ENCODE measurements around the gene TGDS. TPM values are rescaled to one million over a fixed set of nuclear protein-coding genes. Genes with fewer than 3 reads are reported as not detected.

Gene TGDS
- total and polyA plus RNA-seq, 4 experiments from 2014 or later, result 15.9 to 16.8 (median 16.3) TPM

DNA sequence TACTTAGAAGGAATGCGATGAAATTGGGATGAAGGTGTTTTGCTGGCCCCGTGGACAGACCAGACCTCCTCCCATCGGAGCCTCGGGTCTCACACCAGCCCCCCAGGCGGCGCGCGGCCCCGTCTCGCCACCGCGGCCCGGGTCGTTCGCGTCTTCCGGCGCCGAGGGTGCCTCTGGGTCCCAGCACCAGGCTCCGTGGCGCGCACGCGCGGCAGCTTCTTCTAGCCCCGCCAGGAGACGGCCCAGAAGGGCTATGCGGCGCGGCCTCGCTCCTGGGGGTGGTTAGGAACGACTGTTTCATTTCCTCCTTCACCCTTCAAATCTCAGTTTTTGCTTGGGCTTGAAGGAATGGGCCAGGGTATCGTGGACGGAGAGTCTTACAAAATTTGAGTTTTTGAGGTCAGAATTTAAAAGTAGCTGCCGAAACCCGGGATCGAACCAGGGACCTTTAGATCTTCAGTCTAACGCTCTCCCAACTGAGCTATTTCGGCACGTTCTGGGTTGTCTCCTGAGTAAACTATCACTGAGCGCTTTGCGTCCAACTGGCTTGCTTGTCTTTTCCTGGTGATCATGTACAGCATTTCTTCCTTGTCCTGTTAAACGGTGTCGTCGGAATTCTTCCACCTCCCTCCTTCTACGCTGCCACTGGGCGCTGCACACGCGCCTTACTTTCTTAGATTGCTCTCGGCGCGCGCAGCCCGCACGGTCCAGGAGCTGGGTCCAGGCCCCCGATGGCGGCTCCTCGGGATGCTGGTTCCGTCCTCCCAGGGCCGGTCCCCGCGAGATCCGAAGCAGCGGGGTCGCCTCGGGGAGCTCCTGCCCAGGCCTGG is 46.5 kb downstream of the TGDS start:
- H3K27ac Mint-ChIP-seq, result peak overlapping the region; percentile 94 to 100 (median 96)

DNA sequence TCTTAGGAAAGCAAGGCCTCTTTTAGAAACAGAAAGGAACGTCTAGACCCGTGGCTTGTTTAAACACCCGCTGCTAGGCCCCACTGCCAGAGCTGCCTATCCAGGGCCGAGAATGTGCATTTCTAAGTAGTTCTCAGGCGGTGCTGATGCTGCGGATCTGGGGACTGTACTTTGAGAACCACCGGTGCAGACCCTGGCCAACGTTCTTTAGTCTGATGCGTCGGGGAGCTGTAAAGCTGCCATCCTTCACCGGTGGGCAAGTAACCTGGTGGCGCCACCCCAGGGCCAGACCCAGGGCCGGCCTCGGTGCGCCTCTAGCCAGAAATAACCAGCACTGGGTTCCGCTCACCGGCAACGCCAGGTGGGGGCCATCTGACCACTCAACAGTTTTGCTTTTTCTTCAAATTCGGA is 47.1 kb downstream of the TGDS start:
- POLR2A ChIA-PET (ENCODE audit: partially characterized antibody), result interaction anchor here (1.0 to 4.0 kb wide), 13 partner anchors 13 to 1128 kb away, joined by 3 to 96 read pairs (median 5); partner anchors contain the start of genes DNAJC3, GPR180 and TGDS
- H3K36me3 ChIP-seq (ENCODE audit: insufficient read depth, low read length), result no peaks in the 10 kb centered on the region
- H3K4me3 ChIP-seq (ENCODE audit: low read length in 2 of 2), result peak overlapping the region; percentile 63 to 98
- peaks cover 15% of the 10 kb centered on the region for H3K4me1 ChIP-seq (ENCODE audit: insufficient read depth, low read length)
- H3K36me3 Mint-ChIP-seq, result peaks cover 4 to 9% of the 10 kb centered on the region in 2 donors
- peaks cover 0 to 8% (median under 1%) of the 10 kb centered on the region in 8 donors for H3K9me3 Mint-ChIP-seq
- H3K4me3 Mint-ChIP-seq, result peak overlapping the region; percentile 88 to 95 (median 93)
- intact Hi-C loops (cut with micrococcal nuclease), result loop anchor here (1.0 to 2.0 kb wide), 5 partner anchors 42 to 1128 kb away; partner anchors contain the start of genes DNAJC3, GPR180 and TGDS
- H3K27me3 ChIP-seq (ENCODE audit: insufficient read depth, low read length), result no peaks in the 10 kb centered on the region
- peaks cover 11 to 32% (median 17%) of the 10 kb centered on the region in 4 donors for H3K4me1 Mint-ChIP-seq
- DNase-seq, result peak in 1 of 5 donors; percentile 56
- peaks cover 2 to 5% of the 10 kb centered on the region in 2 donors for H3K27me3 Mint-ChIP-seq
- no peaks in the 10 kb centered on the region for H3K9me3 ChIP-seq (ENCODE audit: control insufficient read depth in 1 of 2, low read length in 2 of 2)
- peak overlapping the region; percentile 94 to 100 (median 95) for H3K27ac Mint-ChIP-seq
- CTCF ChIA-PET (ENCODE audit: partially characterized antibody), result interaction anchor here (0.9 to 4.4 kb wide), 11 partner anchors 10 to 640 kb away, joined by 3 to 26 read pairs (median 5); partner anchors contain the start of gene TGDS
- H3K27ac ChIP-seq (ENCODE audit: low read depth, low read length), result peak overlapping the region; percentile 87

More for the DNA sequence above, 46.5 kb downstream of the TGDS start:
- Histone ChIP-seq H3K4me1 (ENCODE audit: insufficient read depth, low read length) (peaks cover 15% of the 10 kb centered on the region), H3K4me3 (ENCODE audit: low read length in 2 of 2) (peak overlapping the region; percentile 63 to 98), H3K27ac (ENCODE audit: low read depth, low read length) (peak overlapping the region; percentile 87), H3K36me3 (ENCODE audit: insufficient read depth, low read length) (no peaks in the 10 kb centered on the region), H3K9me3 (ENCODE audit: control insufficient read depth in 1 of 2, low read length in 2 of 2) (no peaks in the 10 kb centered on the region), H3K27me3 (ENCODE audit: insufficient read depth, low read length) (no peaks in the 10 kb centered on the region)
- peaks cover 0 to 8% (median under 1%) of the 10 kb centered on the region in 8 donors for H3K9me3 Mint-ChIP-seq
- peaks cover 4 to 7% of the 10 kb centered on the region in 2 donors for H3K36me3 Mint-ChIP-seq
- intact Hi-C loops (cut with micrococcal nuclease), result loop anchor here (1.0 to 2.0 kb wide), 5 partner anchors 43 to 1127 kb away; partner anchors contain the start of genes DNAJC3, GPR180 and TGDS
- POLR2A ChIA-PET (ENCODE audit: partially characterized antibody), result interaction anchor here (0.6 to 4.0 kb wide), 17 partner anchors 12 to 1127 kb away, joined by 3 to 96 read pairs (median 4); partner anchors contain the start of genes DNAJC3, GPR180 and TGDS
- DNase-seq, result peak; percentile 92 to 94 (median 93)
- CTCF ChIA-PET (ENCODE audit: partially characterized antibody), result interaction anchor here (0.9 to 4.4 kb wide), 11 partner anchors 11 to 639 kb away, joined by 3 to 26 read pairs (median 5); partner anchors contain the start of gene TGDS
- H3K4me3 Mint-ChIP-seq, result peak overlapping the region; percentile 88 to 95 (median 93)
- H3K4me1 Mint-ChIP-seq, result peaks cover 11 to 26% (median 17%) of the 10 kb centered on the region in 4 donors
- H3K27me3 Mint-ChIP-seq, result peaks cover 2 to 5% of the 10 kb centered on the region in 2 donors

DNA sequence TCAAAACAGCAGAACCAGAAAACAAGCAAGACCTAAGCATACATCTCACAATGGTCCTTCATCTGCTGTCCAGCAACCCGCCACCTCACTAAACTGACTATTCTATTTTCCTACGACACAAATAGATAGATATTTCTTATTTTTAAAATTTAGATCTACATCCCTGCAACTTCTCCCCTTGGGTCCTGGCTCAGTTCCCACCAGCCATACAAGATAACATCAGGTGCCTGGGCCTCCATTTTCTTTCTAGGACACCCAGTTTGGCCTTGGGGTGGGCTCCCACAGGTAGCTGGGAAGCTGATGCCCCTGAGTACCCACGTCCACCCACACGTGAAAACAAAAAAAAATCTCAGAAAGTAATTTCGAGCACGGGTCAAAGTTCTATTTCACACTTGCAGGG is 47.6 kb downstream of the TGDS start:
- peak overlapping the region; percentile 63 to 98 for H3K4me3 ChIP-seq (ENCODE audit: low read length in 2 of 2)
- H3K4me1 ChIP-seq (ENCODE audit: insufficient read depth, low read length), result peaks cover 15% of the 10 kb centered on the region
- H3K9me3 ChIP-seq (ENCODE audit: control insufficient read depth in 1 of 2, low read length in 2 of 2), result no peaks in the 10 kb centered on the region
- H3K27ac ChIP-seq (ENCODE audit: low read depth, low read length), result peak overlapping the region; percentile 87
- H3K4me3 Mint-ChIP-seq, result peak overlapping the region; percentile 88 to 95 (median 93)
- H3K9me3 Mint-ChIP-seq, result peaks cover 0 to 8% (median under 1%) of the 10 kb centered on the region in 8 donors
- H3K36me3 ChIP-seq (ENCODE audit: insufficient read depth, low read length), result no peaks in the 10 kb centered on the region
- POLR2A ChIA-PET (ENCODE audit: partially characterized antibody), result interaction anchor here (1.7 to 4.0 kb wide), 6 partner anchors 13 to 53 kb away, joined by 5 to 96 read pairs (median 10); partner anchors contain the start of genes GPR180 and TGDS
- H3K36me3 Mint-ChIP-seq, result peaks cover 4 to 9% of the 10 kb centered on the region in 2 donors
- DNase-seq, result no peak
- no peaks in the 10 kb centered on the region for H3K27me3 ChIP-seq (ENCODE audit: insufficient read depth, low read length)
- CTCF ChIA-PET (ENCODE audit: partially characterized antibody), result interaction anchor here (0.6 to 4.4 kb wide), 10 partner anchors 9 to 1113 kb away, joined by 3 to 26 read pairs (median 4); partner anchors contain the start of genes GPR180 and TGDS
- peaks cover 11 to 34% (median 17%) of the 10 kb centered on the region in 4 donors for H3K4me1 Mint-ChIP-seq
- H3K27ac Mint-ChIP-seq, result peak overlapping the region; percentile 94 to 100 (median 95)
- H3K27me3 Mint-ChIP-seq, result peaks cover 2 to 5% of the 10 kb centered on the region in 2 donors
- intact Hi-C loops (cut with micrococcal nuclease), result loop anchor here (2.0 kb wide), 2 partner anchors 42 to 1128 kb away; partner anchors contain the start of gene DNAJC3

GRCh38 chr13:94546061-94546839 is 49.7 kb downstream of the TGDS start:
- no peak for DNase-seq
- ChIA-PET CTCF (ENCODE audit: partially characterized antibody) (no interaction called here), POLR2A (ENCODE audit: partially characterized antibody) (no interaction called here)
- H3K9me3 Mint-ChIP-seq, result peaks cover 0 to 8% (median under 1%) of the 10 kb centered on the region in 8 donors
- intact Hi-C loops (cut with micrococcal nuclease), result no loop called here
- H3K36me3 ChIP-seq (ENCODE audit: insufficient read depth, low read length), result no peaks in the 10 kb centered on the region
- no peak overlapping the region for H3K27ac ChIP-seq (ENCODE audit: low read depth, low read length)
- peaks cover 4 to 9% of the 10 kb centered on the region in 2 donors for H3K36me3 Mint-ChIP-seq
- peaks cover 2 to 5% of the 10 kb centered on the region in 2 donors for H3K27me3 Mint-ChIP-seq
- peaks cover 15% of the 10 kb centered on the region for H3K4me1 ChIP-seq (ENCODE audit: insufficient read depth, low read length)
- no peaks in the 10 kb centered on the region for H3K27me3 ChIP-seq (ENCODE audit: insufficient read depth, low read length)
- H3K9me3 ChIP-seq (ENCODE audit: control insufficient read depth in 1 of 2, low read length in 2 of 2), result no peaks in the 10 kb centered on the region
- no peak overlapping the region for H3K4me3 ChIP-seq (ENCODE audit: low read length in 2 of 2)
- H3K4me1 Mint-ChIP-seq, result peaks cover 14 to 40% (median 18%) of the 10 kb centered on the region in 4 donors
- H3K4me3 Mint-ChIP-seq, result no peak overlapping the region
- H3K27ac Mint-ChIP-seq, result peak overlapping the region in 4 of 7 donors; percentile 32 to 71 (median 44)

DNA sequence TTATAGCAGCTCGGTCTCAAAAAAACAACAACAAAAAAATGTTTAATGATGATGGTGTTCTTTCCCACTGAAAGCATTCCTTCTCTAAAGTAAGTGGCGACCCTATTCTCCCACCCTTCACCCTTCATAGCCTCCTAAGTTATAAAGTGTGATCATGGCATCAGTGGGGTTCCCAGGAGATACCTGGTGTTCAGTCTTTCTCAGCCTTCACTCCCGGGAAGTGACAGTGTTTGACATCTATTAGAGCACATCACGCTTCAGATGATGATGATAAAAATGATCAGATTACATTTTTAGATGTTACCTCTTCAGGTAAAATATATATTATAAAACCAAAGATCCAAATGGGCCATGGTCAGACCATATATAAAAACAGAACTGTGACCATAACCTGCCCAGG is 51.0 kb downstream of the TGDS start:
- H3K27me3 ChIP-seq (ENCODE audit: insufficient read depth, low read length), result no peaks in the 10 kb centered on the region
- H3K9me3 ChIP-seq (ENCODE audit: control insufficient read depth in 1 of 2, low read length in 2 of 2), result no peaks in the 10 kb centered on the region
- Mint-ChIP-seq H3K27ac (no peak overlapping the region), H3K4me1 (peaks cover 14 to 36% (median 17%) of the 10 kb centered on the region in 4 donors), H3K4me3 (no peak overlapping the region), H3K9me3 (peaks cover 0 to 7% (median under 1%) of the 10 kb centered on the region in 8 donors), H3K27me3 (peaks cover 2 to 5% of the 10 kb centered on the region in 2 donors), H3K36me3 (peaks cover 4 to 8% of the 10 kb centered on the region in 2 donors)
- H3K27ac ChIP-seq (ENCODE audit: low read depth, low read length), result no peak overlapping the region
- peaks cover 9% of the 10 kb centered on the region for H3K4me1 ChIP-seq (ENCODE audit: insufficient read depth, low read length)
- CTCF ChIA-PET (ENCODE audit: partially characterized antibody), result no interaction called here
- intact Hi-C loops (cut with micrococcal nuclease), result no loop called here
- no peaks in the 10 kb centered on the region for H3K36me3 ChIP-seq (ENCODE audit: insufficient read depth, low read length)
- POLR2A ChIA-PET (ENCODE audit: partially characterized antibody), result no interaction called here
- no peak for DNase-seq
- no peak overlapping the region for H3K4me3 ChIP-seq (ENCODE audit: low read length in 2 of 2)

DNA sequence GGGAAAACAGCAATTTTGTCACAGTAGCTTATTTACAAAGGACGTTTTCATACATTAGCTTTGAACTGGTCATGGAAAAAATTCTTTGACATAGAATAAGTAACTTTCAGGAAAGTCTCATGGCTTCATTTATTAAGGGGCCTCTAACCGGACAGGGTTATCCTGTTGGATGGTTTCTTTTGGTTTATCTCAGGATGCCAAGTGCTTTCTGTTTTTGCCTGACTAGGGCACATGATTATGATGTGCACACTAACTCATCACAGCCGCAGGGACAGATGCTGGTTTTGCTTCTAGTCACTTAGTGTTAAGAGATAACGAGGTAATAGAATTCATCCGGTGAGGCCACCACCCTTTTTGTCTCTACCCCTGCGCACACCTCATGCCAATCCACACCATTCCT is 53.0 kb downstream of the TGDS start:
- no peaks in the 10 kb centered on the region for H3K27me3 ChIP-seq (ENCODE audit: insufficient read depth, low read length)
- ChIA-PET POLR2A (ENCODE audit: partially characterized antibody) (no interaction called here), CTCF (ENCODE audit: partially characterized antibody) (interaction anchor here (1.6 kb wide), 1 partner anchor 109 kb away, joined by 4 read pairs; no protein-coding TSS in a partner anchor)
- Mint-ChIP-seq H3K4me1 (peaks cover 4 to 16% (median 6%) of the 10 kb centered on the region in 4 donors), H3K4me3 (peak overlapping the region in 1 of 8 donors; percentile 39), H3K27ac (peak overlapping the region in 2 of 7 donors; percentile 34 to 41), H3K9me3 (no peaks in the 10 kb centered on the region), H3K36me3 (peaks cover 2 to 4% of the 10 kb centered on the region in 2 donors), H3K27me3 (no peaks in the 10 kb centered on the region)
- H3K27ac ChIP-seq (ENCODE audit: low read depth, low read length), result no peak overlapping the region
- H3K4me3 ChIP-seq (ENCODE audit: low read length in 2 of 2), result no peak overlapping the region
- no peaks in the 10 kb centered on the region for H3K9me3 ChIP-seq (ENCODE audit: control insufficient read depth in 1 of 2, low read length in 2 of 2)
- DNase-seq, result no peak
- H3K36me3 ChIP-seq (ENCODE audit: insufficient read depth, low read length), result no peaks in the 10 kb centered on the region
- peaks cover under 1% of the 10 kb centered on the region for H3K4me1 ChIP-seq (ENCODE audit: insufficient read depth, low read length)
- intact Hi-C loops (cut with micrococcal nuclease), result no loop called here
